Endothelial cell of umbilical vein (primary cell): ENCODE data around the gene ZNF329. TPM values are rescaled to one million over a fixed set of nuclear protein-coding genes. Genes with fewer than 3 reads are reported as not detected.

ENCODE experiments used
- BruUV-seq: library from RNA; stranded (reverse); fragments of 400-500 nt; replicated peaks from 2 replicates; lab custom pipeline; 2021; lab: Mats Ljungman, UMichigan
- CTCF ChIA-PET: fragments of 300-600, 350-600 bp; sonication (Branson Sonifier 250); formaldehyde crosslinking; loops from one replicate; lab custom pipeline; 2021; ENCODE audit warnings: antibody characterized with exemption, inconsistent platforms; lab: Charles Lee
- POLR2A ChIA-PET: fragments of 300-600, 350-600 bp; sonication (Branson Sonifier 250); formaldehyde crosslinking; loops from one replicate; lab custom pipeline; 2021; ENCODE audit warnings: antibody characterized with exemption, inconsistent platforms; lab: Charles Lee
- DNase-seq: peaks from one replicate; pipeline ENCODE4 v3.0.0-alpha.2; 2011; ENCODE audit warnings: low read depth, low spot score
- FAIRE-seq: peaks from 2 replicates; lab custom pipeline; 2011; peaks lifted over from hg19 to GRCh38; lab: Jason Lieb, UNC
- H2AFZ ChIP-seq: 2 replicates; pipeline ENCODE4 v1.6.0; 2012; ENCODE audit warnings: low read depth, low read length, control low read depth, inconsistent platforms
- H3K27ac ChIP-seq: 2 replicates; pipeline ENCODE4 v1.5.1; 2011; ENCODE audit warnings: low read depth, mild to moderate bottlenecking, control low read depth, low read length, moderate library complexity; ENCODE audit not compliant: insufficient read depth
- H3K27me3 ChIP-seq, 2 experiments: 2 replicates each; pipeline versions ENCODE4 v1.6.0 to v1.6.1; 2011; ENCODE audit warnings: low read length in 2 of 2, mixed read lengths in 1 of 2; ENCODE audit not compliant: control insufficient read depth in 2 of 2, insufficient read depth in 2 of 2
- H3K36me3 ChIP-seq, 2 experiments: 2 replicates in 1 of 2; 3 replicates in 1 of 2; pipeline ENCODE4 v1.5.1; 2011; ENCODE audit warnings: low read length in 2 of 2, mild to moderate bottlenecking in 1 of 2, moderate library complexity in 1 of 2; ENCODE audit not compliant: control insufficient read depth in 2 of 2, insufficient read depth in 2 of 2; ENCODE audit errors: extremely low read depth in 1 of 2
- H3K4me1 ChIP-seq: 3 replicates; pipeline ENCODE4 v1.5.1; 2011; ENCODE audit warnings: mild to moderate bottlenecking, low read length; ENCODE audit not compliant: control insufficient read depth, insufficient read depth; ENCODE audit errors: extremely low read depth
- H3K4me2 ChIP-seq: 2 replicates; pipeline ENCODE4 v1.6.1; 2011; ENCODE audit warnings: low read length, control low read depth, mixed read lengths; ENCODE audit not compliant: insufficient read depth
- H3K4me3 ChIP-seq, 3 experiments: fragments of 200-600 bp in 1 of 3; sonication (generic), shearing (Covaris generic) in 1 of 3; replicated peaks in 1 of 3; 2 replicates each; pipeline ENCODE4 v1.5.1; 2011 to 2016; ENCODE audit warnings: control low read depth in 3 of 3, low read length in 3 of 3, mild to moderate bottlenecking in 2 of 3, inconsistent platforms in 1 of 3, low read depth in 1 of 3, moderate library complexity in 1 of 3; ENCODE audit not compliant: insufficient read depth in 1 of 3
- H3K79me2 ChIP-seq: 2 replicates; pipeline ENCODE4 v1.6.0; 2012; ENCODE audit warnings: low read length, inconsistent platforms; ENCODE audit not compliant: control insufficient read depth, insufficient read depth
- H3K9ac ChIP-seq: replicated peaks from 2 replicates; pipeline ENCODE3; 2011; ENCODE audit warnings: low read length, control low read depth; ENCODE audit not compliant: insufficient read depth; ENCODE audit errors: extremely low read depth
- H3K9me1 ChIP-seq: replicated peaks from 3 replicates; pipeline ENCODE4 v1.6.0; 2011; ENCODE audit warnings: mild to moderate bottlenecking, low read length; ENCODE audit not compliant: control insufficient read depth, insufficient read depth; ENCODE audit errors: extremely low read depth
- H3K9me3 ChIP-seq: replicated peaks from 2 replicates; pipeline ENCODE4 v1.5.1; 2012; ENCODE audit warnings: low read length, inconsistent platforms; ENCODE audit not compliant: control insufficient read depth, insufficient read depth
- H4K20me1 ChIP-seq: replicated peaks from 2 replicates; pipeline ENCODE3; 2011; ENCODE audit warnings: mild to moderate bottlenecking, low read length; ENCODE audit not compliant: control insufficient read depth, insufficient read depth; ENCODE audit errors: extremely low read depth
- EZH2 ChIP-seq: IDR thresholded peaks from 2 replicates; pipeline ENCODE4 v1.6.1; 2012; ENCODE audit warnings: borderline replicate concordance, low read depth, mild to moderate bottlenecking, moderate library complexity, low read length, inconsistent platforms; ENCODE audit not compliant: severe bottlenecking
- FOS ChIP-seq: IDR thresholded peaks from 2 replicates; pipeline ENCODE4 v1.6.1; 2011; ENCODE audit warnings: mild to moderate bottlenecking, low read length, moderate library complexity, borderline replicate concordance; ENCODE audit not compliant: insufficient read depth
- GATA2 ChIP-seq: IDR thresholded peaks from 2 replicates; pipeline ENCODE4 v1.7.0; 2011; ENCODE audit warnings: low read depth, mild to moderate bottlenecking, moderate library complexity, mixed read lengths, low read length; ENCODE audit not compliant: insufficient read length, insufficient read depth
- JUN ChIP-seq: IDR thresholded peaks from 2 replicates; pipeline ENCODE4 v1.6.1; 2011; ENCODE audit warnings: borderline replicate concordance, low read depth; ENCODE audit not compliant: insufficient read length, insufficient read depth
- MYC ChIP-seq: IDR thresholded peaks from one replicate; pipeline ENCODE4 v1.6.1; 2011; ENCODE audit warnings: mild to moderate bottlenecking, low read depth, low read length
- POLR2A ChIP-seq: IDR thresholded peaks from 2 replicates; pipeline ENCODE4 v1.6.1; 2012; ENCODE audit warnings: low read depth, mild to moderate bottlenecking, control low read depth, low read length
- POLR2AphosphoS5 ChIP-seq: IDR thresholded peaks from 2 replicates; pipeline ENCODE4 v1.6.1; 2012; ENCODE audit warnings: low read depth, mild to moderate bottlenecking, control low read depth, low read length, moderate library complexity; ENCODE audit not compliant: insufficient read depth
- dilution Hi-C: fragments of 300-500 bp; cut with MboI; formaldehyde crosslinking; loops from one replicate; pipeline ENCODE4 v1.15.0; 2019; ENCODE audit warnings: low sequenced_read_pairs; ENCODE audit not compliant: extremely low pct_ligation_motif_present
- intact Hi-C: fragments of 100-400 bp; cut with micrococcal nuclease; formaldehyde crosslinking; loops from one replicate; pipeline ENCODE4 v1.10.0; 2022
- polyA plus RNA-seq, 4 experiments: library from polyadenylated mRNA; depleted of rRNA in 3 of 4; stranded (reverse) in 3 of 4; unstranded in 1 of 4; fragments of >200 nt; gene quantifications; 2 replicates each; pipeline versions ENCODE4 v1.2.1 to v1.2.3, GENCODE V29; 2011 to 2012; ENCODE audit warnings: missing spikeins in 1 of 4
- total RNA-seq: library from RNA; stranded (reverse); gene quantifications from 2 replicates; pipeline ENCODE4 v1.2.3, GENCODE V29; 2021
- TF ChIP-seq, protein P1 (sequence below): IDR thresholded peaks from 2 replicates; pipeline ENCODE4 v1.6.1; 2011; ENCODE audit not compliant: insufficient read depth, insufficient read length
- TF ChIP-seq, protein P2 (sequence below), 2 donors: IDR thresholded peaks; 1 replicate in 1 of 2; 2 replicates in 1 of 2; pipeline ENCODE4 v1.5.1; 2011; ENCODE audit warnings: low read length in 2 of 2, mild to moderate bottlenecking in 2 of 2, moderate library complexity in 2 of 2, control low read depth in 1 of 2, inconsistent platforms in 1 of 2, low read depth in 1 of 2; ENCODE audit not compliant: insufficient read depth in 1 of 2; ENCODE audit errors: extremely low read depth in 1 of 2

Gene ZNF329
- total and polyA plus RNA-seq, 2 donors (not counting 3 experiments of a cell fraction or from before 2014, with no cell fraction given) = 3.0 to 5.3 TPM

DNA sequence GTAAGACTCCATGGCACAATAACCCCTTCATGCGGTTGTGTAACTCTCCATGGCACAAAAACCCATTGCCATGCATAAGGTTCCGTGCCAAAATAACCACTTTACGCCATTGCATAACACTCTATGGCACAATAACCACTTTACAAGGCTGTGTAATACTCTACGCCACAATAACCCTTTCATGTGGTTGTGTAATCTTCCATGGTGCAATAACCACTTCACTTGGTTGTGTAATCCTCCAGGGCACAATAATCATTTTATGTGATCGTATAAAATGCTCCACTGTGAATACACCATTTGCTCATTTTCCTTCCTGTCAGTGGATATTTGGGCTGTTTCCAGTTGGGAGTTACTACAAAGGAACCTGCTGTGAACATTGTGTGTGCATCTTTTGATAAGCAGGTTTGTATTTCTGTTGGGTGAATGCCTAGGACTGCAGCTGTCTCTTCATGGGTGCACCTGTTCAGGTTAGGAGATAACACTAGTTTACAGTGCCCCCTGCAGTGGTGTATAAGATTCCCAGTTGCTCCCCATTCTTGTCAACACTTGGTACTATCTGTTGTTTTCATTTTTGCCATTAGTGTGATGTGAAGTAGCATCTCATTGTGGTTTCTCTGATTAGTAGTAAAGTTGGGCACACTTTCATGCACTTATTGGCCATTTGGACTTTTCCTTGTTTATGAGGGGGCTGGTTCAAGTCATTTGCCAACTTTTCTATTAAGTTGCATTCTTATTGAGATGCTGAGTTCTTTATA, 31.4 kb downstream of the ZNF329 start:
- H3K9me1 ChIP-seq = no peaks in the 10 kb centered on the region
- CTCF ChIA-PET = no interaction called here
- no peak for FAIRE-seq
- H3K79me2 ChIP-seq = no peaks in the 10 kb centered on the region
- POLR2A ChIA-PET = no interaction called here
- DNase-seq = no peak
- H2AFZ ChIP-seq = no peak overlapping the region
- H3K4me1 ChIP-seq = no peaks in the 10 kb centered on the region
- peaks cover 2% of the 10 kb centered on the region for H3K9me3 ChIP-seq
- no peaks in the 10 kb centered on the region for H4K20me1 ChIP-seq
- no peak overlapping the region for H3K4me2 ChIP-seq
- TF ChIP-seq JUN = no peak
- H3K27me3 ChIP-seq = no peaks in the 10 kb centered on the region
- H3K4me3 ChIP-seq = no peak overlapping the region
- H3K27ac ChIP-seq = no peak overlapping the region
- H3K36me3 ChIP-seq = no peaks in the 10 kb centered on the region
- no peak overlapping the region for H3K9ac ChIP-seq
- no TSS peak for BruUV-seq
- dilution Hi-C loops (no loop called here), intact Hi-C loops (no loop called here)

DNA sequence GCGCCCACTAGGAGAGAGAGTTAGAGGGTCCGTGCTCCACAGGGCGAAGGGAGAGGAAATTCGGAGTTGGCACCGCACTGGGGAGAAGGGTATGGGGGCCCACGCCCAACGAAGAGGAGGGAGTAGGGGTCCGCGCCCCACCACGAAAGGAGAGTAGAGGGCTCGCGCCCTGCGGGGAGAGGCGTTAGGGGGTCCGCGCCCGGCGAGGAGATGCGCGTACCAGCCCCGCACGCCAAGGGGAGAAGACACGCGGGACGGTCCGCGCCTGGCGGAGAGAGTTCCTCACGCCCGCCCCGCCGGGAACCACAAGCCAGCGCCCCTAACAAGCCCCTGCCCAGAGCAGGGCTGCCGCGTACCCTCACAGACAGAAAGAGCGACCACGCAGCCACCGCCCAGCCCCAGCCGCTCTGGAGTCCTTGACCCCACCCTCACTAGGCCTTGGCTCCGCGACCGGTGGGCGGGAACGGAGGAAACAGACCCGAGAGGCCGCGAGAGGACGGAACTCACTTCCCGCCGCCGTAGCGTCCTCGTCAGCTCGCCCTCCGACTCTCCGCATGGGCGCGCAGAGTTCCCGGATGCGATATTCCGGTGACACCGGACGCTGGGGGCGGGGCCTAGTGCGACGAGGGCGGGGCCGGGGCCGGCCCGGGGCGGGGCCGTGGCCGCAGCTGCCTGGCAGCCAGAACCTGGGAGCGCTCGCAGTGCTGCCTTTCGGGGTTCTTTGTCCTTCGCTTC, 32.6 kb downstream of the ZNF329 start:
- Histone ChIP-seq H3K79me2 (no peaks in the 10 kb centered on the region), H3K27me3 (no peaks in the 10 kb centered on the region), H3K4me2 (no peak overlapping the region), H3K27ac (no peak overlapping the region), H2AFZ (no peak overlapping the region), H3K9me1 (no peaks in the 10 kb centered on the region), H3K36me3 (no peaks in the 10 kb centered on the region), H3K9ac (no peak overlapping the region), H3K4me3 (no peak overlapping the region), H4K20me1 (no peaks in the 10 kb centered on the region), H3K9me3 (peaks cover 2% of the 10 kb centered on the region), H3K4me1 (no peaks in the 10 kb centered on the region)
- intact Hi-C loops = no loop called here
- BruUV-seq = no TSS peak
- dilution Hi-C loops = no loop called here
- POLR2A ChIA-PET = no interaction called here
- TF ChIP-seq POLR2AphosphoS5 = no peak
- TF ChIP-seq, protein P1, sequence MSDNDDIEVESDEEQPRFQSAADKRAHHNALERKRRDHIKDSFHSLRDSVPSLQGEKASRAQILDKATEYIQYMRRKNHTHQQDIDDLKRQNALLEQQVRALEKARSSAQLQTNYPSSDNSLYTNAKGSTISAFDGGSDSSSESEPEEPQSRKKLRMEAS = no peak
- TF ChIP-seq, protein P2, sequence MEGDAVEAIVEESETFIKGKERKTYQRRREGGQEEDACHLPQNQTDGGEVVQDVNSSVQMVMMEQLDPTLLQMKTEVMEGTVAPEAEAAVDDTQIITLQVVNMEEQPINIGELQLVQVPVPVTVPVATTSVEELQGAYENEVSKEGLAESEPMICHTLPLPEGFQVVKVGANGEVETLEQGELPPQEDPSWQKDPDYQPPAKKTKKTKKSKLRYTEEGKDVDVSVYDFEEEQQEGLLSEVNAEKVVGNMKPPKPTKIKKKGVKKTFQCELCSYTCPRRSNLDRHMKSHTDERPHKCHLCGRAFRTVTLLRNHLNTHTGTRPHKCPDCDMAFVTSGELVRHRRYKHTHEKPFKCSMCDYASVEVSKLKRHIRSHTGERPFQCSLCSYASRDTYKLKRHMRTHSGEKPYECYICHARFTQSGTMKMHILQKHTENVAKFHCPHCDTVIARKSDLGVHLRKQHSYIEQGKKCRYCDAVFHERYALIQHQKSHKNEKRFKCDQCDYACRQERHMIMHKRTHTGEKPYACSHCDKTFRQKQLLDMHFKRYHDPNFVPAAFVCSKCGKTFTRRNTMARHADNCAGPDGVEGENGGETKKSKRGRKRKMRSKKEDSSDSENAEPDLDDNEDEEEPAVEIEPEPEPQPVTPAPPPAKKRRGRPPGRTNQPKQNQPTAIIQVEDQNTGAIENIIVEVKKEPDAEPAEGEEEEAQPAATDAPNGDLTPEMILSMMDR (IDR thresholded peaks at IDR 0.05; ENCODE audit: extremely low read depth in 1 of 2, insufficient read depth in 1 of 2, low read depth in 1 of 2, low read length in 2 of 2) = no peak
- TF ChIP-seq GATA2 = no peak
- TF ChIP-seq POLR2A = no peak
- TF ChIP-seq JUN = no peak
- no peak for TF ChIP-seq EZH2
- no peak for TF ChIP-seq FOS
- no peak for TF ChIP-seq MYC
- FAIRE-seq (no peak), DNase-seq (no peak)
- CTCF ChIA-PET = no interaction called here
